Cortex of kidney (tissue), 1 donor: ENCODE results near the gene RNF17.
A peak's percentile ranks its signal among the peaks of the same experiment; 100 is the strongest.

Experiments used
- DNase-seq: peaks from one replicate; lab custom pipeline; 2025; lab: John Stamatoyannopoulos, UW

Gene RNF17

GRCh38 chr13:24899601-24900000 lies 135.6 kb downstream of the RNF17 start:
- no peak for DNase-seq

GRCh38 chr13:24900507-24900906 lies 136.5 kb downstream of the RNF17 start:
- no peak for DNase-seq

- DNase-seq: no peak
These were observed 141.3 kb downstream of the RNF17 start for GRCh38 chr13:24905242-24905641.

GRCh38 chr13:24906268-24906667 lies 142.3 kb downstream of the RNF17 start:
- DNase-seq: no peak

DNA sequence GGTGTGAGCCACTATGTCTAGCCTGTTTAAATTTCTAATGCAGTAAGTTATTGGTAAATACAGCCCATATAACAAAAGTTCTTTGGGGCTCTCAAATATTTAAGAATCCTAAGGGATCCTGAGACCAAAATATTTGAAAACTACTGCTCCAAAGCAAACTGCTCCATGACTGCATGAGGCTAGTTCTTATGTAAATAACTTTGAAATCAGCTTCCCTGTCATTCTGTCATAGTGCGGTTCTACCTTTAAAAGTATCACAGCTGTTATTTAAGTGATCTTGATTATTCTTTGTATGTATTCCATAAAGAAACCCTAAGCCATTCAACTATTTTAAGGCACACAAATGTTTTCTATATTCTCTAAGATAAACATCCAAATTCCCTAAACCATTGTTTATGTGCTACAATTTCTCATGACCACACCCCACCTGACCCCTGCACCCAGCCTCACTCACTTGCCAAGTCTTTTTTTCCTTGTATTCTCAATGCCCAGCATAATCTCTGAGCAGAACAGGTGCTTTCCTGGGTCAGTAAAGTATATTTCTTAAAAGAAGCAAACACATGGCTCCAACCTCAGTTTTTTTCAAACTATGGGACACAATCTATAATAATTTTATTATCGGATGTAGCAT lies 146.6 kb downstream of the RNF17 start:
- DNase-seq: no peak

DNA sequence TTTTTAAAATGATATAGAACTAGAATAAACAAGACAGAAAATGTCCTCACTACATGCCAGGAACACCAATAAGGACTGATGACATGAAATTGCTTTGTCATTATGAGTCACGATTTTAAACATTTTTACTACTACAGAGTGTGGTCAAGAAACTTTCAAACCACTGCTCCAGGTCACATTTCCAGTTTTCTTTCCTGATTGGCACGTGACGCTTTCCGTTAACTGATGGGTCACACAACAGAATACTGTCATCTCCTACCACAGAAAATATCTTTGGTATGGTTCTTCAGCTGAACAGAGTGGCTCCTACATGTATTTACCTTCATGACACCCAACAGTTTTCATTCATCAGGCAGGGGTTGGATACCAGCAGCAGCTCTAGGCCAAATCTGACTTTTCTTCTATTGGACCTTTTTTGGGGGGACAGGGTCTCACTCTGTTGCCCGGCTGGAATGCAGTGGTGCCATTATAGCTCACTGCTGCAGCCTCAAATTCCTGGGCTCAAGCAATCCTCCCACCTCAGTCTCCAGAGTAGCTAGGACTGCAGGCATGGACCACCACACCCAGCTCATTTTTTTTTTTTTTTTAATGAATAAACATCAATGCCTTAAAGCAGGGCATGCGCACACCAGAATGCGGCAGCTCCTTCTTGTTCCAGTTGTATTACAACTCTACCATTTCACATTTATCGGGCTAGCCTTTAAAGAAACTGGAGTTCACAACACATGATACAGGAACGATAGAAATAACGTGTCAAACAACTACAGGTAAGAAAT lies 147.4 kb downstream of the RNF17 start:
- DNase-seq: no peak

DNA sequence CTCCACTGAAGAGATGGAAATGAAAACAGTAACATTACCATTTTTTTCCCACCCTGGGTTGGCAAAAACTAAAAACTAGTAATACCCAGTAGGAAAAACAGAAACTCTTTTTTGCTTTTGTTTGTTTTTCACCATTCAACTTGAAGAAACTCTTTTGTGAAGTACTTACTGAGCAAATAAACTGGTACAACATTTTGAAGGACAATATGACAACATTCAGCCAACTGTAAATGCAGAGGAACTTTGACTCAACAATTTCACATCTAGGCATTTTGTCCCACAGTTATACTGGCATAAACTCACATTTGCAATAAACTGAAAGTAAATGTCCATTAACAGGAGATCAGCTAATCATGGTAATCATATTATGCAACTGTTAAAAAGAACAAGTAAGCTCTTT lies 152.5 kb downstream of the RNF17 start:
- DNase-seq: no peak

GRCh38 chr13:24921003-24921402 lies 157.0 kb downstream of the RNF17 start:
- DNase-seq: no peak

DNA sequence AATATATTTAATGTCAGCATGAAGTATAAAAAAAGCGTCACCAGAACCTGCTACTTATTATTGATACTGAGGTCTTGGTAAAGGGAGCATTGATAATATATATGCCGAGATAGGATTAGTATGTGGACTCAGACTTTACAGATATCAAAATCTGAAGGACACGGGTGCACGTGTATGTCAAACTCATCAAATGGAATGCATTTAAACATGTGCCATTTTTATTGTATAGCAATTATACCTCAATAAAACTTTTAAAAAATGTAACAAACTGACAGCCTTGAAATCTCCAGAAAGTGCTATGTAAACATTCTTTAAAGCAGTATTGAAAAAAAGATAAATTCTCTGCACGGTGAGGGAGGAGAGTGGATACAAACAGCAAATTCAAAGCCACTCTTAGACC lies 157.9 kb downstream of the RNF17 start:
- DNase-seq: no peak

DNA sequence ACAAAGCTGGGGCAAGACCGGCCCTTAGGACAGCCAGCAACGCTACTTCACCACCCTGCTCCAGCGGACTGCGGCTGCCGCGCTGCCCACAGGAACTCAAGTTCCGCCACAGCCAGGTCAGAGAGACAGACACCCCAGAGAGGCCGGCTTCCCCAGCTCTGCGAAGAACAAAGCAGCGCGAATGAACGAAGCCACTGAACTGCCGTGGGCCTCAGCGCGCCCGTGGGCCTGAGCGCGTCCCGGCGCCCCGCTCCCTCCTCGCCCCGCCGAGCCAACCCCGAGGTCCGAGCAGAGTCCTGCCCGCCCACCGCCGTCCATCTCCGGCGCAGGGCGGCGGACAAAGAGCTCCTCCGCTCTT lies 158.4 kb downstream of the RNF17 start:
- DNase-seq: no peak

- DNase-seq: peak; percentile 71
These were observed 159.0 kb downstream of the RNF17 start for GRCh38 chr13:24922745-24923591.

DNA sequence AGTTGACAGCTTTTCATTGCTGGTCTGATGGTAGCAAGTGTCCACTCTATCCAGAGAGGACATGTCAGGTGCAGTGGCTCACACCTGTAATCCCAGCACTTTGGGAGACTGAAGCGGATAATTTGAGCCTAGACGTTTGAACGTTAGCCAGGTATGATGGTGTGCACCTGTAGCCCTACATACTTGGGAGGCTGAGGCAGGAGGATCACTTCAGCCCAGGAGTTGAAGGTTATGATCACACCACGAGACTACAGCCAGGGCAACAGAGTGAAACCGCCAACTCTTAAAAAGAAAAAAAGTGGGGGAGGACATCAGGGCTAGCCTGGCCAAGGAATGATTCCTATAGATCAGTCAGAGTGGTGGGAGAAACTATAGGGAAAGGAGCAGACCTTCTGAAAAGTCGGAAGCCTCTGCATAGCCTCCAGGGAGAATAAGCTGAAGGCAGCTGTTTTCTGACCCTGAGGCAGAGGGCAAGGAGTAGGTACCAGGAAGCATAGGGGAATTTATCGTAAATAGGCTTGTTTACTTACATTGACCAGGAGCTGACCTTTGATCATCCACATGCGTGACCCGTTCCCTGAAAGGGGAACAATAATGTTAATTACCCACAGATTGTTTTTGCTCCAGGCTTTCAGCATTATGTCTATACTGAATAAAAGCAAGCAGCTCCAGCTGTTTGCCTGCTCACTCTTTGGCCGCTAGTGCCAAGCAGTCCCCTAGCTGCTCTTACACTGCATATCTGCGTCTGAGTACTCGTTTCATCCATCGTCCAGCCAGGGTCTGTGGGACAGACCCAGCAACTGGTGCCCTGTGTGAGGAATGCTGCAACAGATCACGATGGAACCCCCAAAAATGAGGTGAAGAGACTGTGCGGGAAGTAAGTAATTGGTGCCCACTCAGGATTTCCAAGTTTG lies 161.6 kb downstream of the RNF17 start:
- no peak for DNase-seq

GRCh38 chr13:24927810-24928404 lies 163.9 kb downstream of the RNF17 start:
- no peak for DNase-seq

- no peak for DNase-seq
These were observed 165.2 kb downstream of the RNF17 start for GRCh38 chr13:24929196-24929595.
